Measurements from ENCODE around the gene PFAS. TPM values are rescaled to one million over a fixed set of nuclear protein-coding genes. Genes with fewer than 3 reads are reported as not detected.

PFAS gene
- polyA plus RNA-seq, 1 donor from 2014 or later = 11.7 TPM

DNA sequence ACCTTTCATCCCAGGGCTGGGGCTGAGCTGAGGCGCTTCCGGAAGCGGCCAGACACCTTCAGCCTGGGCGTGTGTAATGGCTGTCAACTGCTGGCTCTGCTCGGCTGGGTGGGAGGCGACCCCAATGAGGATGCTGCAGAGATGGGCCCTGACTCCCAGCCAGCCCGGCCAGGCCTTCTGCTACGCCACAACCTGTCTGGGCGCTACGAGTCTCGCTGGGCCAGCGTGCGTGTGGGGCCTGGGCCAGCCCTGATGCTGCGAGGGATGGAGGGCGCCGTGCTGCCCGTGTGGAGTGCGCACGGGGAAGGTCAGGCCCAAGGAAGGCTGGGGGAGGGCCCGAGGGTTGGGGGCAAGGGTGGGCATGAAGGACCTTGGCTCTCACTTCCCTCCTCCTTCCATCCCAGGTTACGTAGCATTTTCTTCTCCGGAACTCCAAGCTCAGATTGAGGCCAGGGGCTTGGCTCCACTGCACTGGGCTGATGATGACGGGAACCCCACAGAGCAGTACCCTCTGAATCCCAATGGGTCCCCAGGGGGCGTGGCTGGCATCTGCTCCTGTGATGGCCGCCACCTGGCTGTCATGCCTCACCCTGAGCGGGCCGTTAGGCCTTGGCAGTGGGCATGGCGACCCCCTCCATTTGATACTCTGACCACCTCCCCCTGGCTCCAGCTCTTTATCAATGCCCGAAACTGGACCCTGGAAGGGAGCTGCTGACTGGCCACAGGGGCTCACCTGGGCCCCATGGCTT is 19.6 kb downstream of the PFAS start:
- Histone ChIP-seq H3K36me3 (ENCODE audit: insufficient read depth, low read length) (no peaks in the 10 kb centered on the region), H3K27me3 (ENCODE audit: insufficient read depth, low read depth, low read length) (no peaks in the 10 kb centered on the region), H4K20me1 (ENCODE audit: insufficient read depth) (no peaks in the 10 kb centered on the region), H3K4me2 (ENCODE audit: low read length) (no peak overlapping the region), H3K9ac (ENCODE audit: low read length) (no peak overlapping the region), H3K79me2 (replicated peaks; ENCODE audit: insufficient read depth, low read length) (no peaks in the 10 kb centered on the region), H3F3A (ENCODE audit: insufficient read depth, low read length, poor library complexity, severe bottlenecking) (no peaks in the 10 kb centered on the region), H3K4me3 (ENCODE audit: low read length) (no peak overlapping the region), H3K9me3 (ENCODE audit: low read length) (no peaks in the 10 kb centered on the region), H3K9me2 (ENCODE audit: insufficient read depth, low read length) (no peaks in the 10 kb centered on the region), H2AFZ (ENCODE audit: low read depth, low read length) (no peak overlapping the region), H3K27ac (ENCODE audit: low read length) (no peak overlapping the region)
- TF ChIP-seq EZH2 (IDR thresholded peaks at IDR 0.05; ENCODE audit: borderline replicate concordance, insufficient read depth, low read length, poor library complexity, severe bottlenecking) = no peak
- TF ChIP-seq EP300 (conservative IDR thresholded peaks at IDR 0.05; ENCODE audit: poor library complexity, severe bottlenecking) = no peak
- no peak for TF ChIP-seq MXI1 (conservative IDR thresholded peaks at IDR 0.05; ENCODE audit: poor library complexity, severe bottlenecking)
- TF ChIP-seq POLR2AphosphoS5 (IDR thresholded peaks at IDR 0.05) = no peak
- TF ChIP-seq SMC3 (conservative IDR thresholded peaks at IDR 0.05; ENCODE audit: poor library complexity) = no peak
- no peak for TF ChIP-seq TAF1 (IDR thresholded peaks at IDR 0.05; ENCODE audit: low read depth)
- TF ChIP-seq, protein P1, sequence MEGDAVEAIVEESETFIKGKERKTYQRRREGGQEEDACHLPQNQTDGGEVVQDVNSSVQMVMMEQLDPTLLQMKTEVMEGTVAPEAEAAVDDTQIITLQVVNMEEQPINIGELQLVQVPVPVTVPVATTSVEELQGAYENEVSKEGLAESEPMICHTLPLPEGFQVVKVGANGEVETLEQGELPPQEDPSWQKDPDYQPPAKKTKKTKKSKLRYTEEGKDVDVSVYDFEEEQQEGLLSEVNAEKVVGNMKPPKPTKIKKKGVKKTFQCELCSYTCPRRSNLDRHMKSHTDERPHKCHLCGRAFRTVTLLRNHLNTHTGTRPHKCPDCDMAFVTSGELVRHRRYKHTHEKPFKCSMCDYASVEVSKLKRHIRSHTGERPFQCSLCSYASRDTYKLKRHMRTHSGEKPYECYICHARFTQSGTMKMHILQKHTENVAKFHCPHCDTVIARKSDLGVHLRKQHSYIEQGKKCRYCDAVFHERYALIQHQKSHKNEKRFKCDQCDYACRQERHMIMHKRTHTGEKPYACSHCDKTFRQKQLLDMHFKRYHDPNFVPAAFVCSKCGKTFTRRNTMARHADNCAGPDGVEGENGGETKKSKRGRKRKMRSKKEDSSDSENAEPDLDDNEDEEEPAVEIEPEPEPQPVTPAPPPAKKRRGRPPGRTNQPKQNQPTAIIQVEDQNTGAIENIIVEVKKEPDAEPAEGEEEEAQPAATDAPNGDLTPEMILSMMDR (IDR thresholded peaks at IDR 0.05; ENCODE audit: poor library complexity, severe bottlenecking) = no peak
- TF ChIP-seq RAD21 (conservative IDR thresholded peaks at IDR 0.05) = no peak
- TF ChIP-seq, protein P2, sequence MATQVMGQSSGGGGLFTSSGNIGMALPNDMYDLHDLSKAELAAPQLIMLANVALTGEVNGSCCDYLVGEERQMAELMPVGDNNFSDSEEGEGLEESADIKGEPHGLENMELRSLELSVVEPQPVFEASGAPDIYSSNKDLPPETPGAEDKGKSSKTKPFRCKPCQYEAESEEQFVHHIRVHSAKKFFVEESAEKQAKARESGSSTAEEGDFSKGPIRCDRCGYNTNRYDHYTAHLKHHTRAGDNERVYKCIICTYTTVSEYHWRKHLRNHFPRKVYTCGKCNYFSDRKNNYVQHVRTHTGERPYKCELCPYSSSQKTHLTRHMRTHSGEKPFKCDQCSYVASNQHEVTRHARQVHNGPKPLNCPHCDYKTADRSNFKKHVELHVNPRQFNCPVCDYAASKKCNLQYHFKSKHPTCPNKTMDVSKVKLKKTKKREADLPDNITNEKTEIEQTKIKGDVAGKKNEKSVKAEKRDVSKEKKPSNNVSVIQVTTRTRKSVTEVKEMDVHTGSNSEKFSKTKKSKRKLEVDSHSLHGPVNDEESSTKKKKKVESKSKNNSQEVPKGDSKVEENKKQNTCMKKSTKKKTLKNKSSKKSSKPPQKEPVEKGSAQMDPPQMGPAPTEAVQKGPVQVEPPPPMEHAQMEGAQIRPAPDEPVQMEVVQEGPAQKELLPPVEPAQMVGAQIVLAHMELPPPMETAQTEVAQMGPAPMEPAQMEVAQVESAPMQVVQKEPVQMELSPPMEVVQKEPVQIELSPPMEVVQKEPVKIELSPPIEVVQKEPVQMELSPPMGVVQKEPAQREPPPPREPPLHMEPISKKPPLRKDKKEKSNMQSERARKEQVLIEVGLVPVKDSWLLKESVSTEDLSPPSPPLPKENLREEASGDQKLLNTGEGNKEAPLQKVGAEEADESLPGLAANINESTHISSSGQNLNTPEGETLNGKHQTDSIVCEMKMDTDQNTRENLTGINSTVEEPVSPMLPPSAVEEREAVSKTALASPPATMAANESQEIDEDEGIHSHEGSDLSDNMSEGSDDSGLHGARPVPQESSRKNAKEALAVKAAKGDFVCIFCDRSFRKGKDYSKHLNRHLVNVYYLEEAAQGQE (IDR thresholded peaks at IDR 0.05; ENCODE audit: borderline replicate concordance) = no peak

DNA sequence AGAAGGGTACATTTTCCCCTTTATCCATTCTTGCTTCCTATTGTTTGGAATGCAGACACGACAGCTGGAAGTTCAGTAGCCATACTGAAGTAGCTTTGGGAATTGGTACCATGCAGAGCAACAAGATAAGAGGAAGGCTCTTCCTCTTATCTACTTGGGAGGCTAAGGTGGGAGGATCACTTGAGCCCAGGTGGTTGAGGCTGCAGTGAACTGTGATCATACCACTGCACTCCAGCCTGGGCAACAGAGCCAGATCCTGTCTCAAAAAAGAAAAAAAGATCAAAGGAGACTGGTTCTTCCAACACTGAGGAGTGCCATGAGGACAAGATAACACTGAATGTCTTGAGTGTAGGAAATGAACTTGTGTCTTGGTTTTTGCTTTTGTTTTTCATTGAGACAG is 23.3 kb downstream of the PFAS start:
- H3F3A ChIP-seq (ENCODE audit: insufficient read depth, low read length, poor library complexity, severe bottlenecking) = no peaks in the 10 kb centered on the region
- H3K79me2 ChIP-seq (replicated peaks; ENCODE audit: insufficient read depth, low read length) = no peaks in the 10 kb centered on the region
- H3K36me3 ChIP-seq (ENCODE audit: insufficient read depth, low read length) = no peaks in the 10 kb centered on the region
- no peak overlapping the region for H2AFZ ChIP-seq (ENCODE audit: low read depth, low read length)
- no peak overlapping the region for H3K9ac ChIP-seq (ENCODE audit: low read length)
- no peaks in the 10 kb centered on the region for H3K9me3 ChIP-seq (ENCODE audit: low read length)
- no peaks in the 10 kb centered on the region for H4K20me1 ChIP-seq (ENCODE audit: insufficient read depth)
- no peaks in the 10 kb centered on the region for H3K9me2 ChIP-seq (ENCODE audit: insufficient read depth, low read length)
- H3K4me2 ChIP-seq (ENCODE audit: low read length) = no peak overlapping the region
- H3K4me3 ChIP-seq (ENCODE audit: low read length) = no peak overlapping the region
- no peak overlapping the region for H3K27ac ChIP-seq (ENCODE audit: low read length)
- TF ChIP-seq RAD21 (conservative IDR thresholded peaks at IDR 0.05) (no peak), EZH2 (IDR thresholded peaks at IDR 0.05; ENCODE audit: borderline replicate concordance, insufficient read depth, low read length, poor library complexity, severe bottlenecking) (no peak), MXI1 (conservative IDR thresholded peaks at IDR 0.05; ENCODE audit: poor library complexity, severe bottlenecking) (no peak), TAF1 (IDR thresholded peaks at IDR 0.05; ENCODE audit: low read depth) (no peak), POLR2AphosphoS5 (IDR thresholded peaks at IDR 0.05) (no peak), EP300 (conservative IDR thresholded peaks at IDR 0.05; ENCODE audit: poor library complexity, severe bottlenecking) (no peak), SMC3 (conservative IDR thresholded peaks at IDR 0.05; ENCODE audit: poor library complexity) (no peak)
- TF ChIP-seq, protein P2 (IDR thresholded peaks at IDR 0.05; ENCODE audit: borderline replicate concordance) = no peak
- TF ChIP-seq, protein P1 (IDR thresholded peaks at IDR 0.05; ENCODE audit: poor library complexity, severe bottlenecking) = no peak
- no peaks in the 10 kb centered on the region for H3K27me3 ChIP-seq (ENCODE audit: insufficient read depth, low read depth, low read length)
